Activated T-cell treated with anti-CD3 and anti-CD28 coated beads, Interleukin-2, amount 50 U/mL, for 4 hours (primary cell): Measurements from ENCODE around the gene TTC3. TPM values are rescaled to one million over a fixed set of nuclear protein-coding genes. Genes with fewer than 3 reads are reported as not detected.
A peak's percentile ranks its signal among the peaks of the same experiment; 100 is the strongest.
"Not testable (repeated sequence)": the region's sequence is repeated elsewhere in the genome, so short reads cannot be mapped to it uniquely, and the experiment has no call there.

Source experiments
- ATAC-seq, 2 donors: fragments of 200-7000 bp; cut with Tn5 transposase; one replicate each; pipeline ENCODE4 v1.10.0; 2021
- DNase-seq: peaks from one replicate; pipeline ENCODE4 v3.0.0-alpha.2; 2020
- H3K27me3 Mint-ChIP-seq: one replicate; pipeline ENCODE4 v1.8.0; 2021; ENCODE audit warnings: low read depth, mixed read lengths
- H3K36me3 Mint-ChIP-seq: one replicate; pipeline ENCODE4 v1.8.0; 2022; ENCODE audit warnings: mixed read lengths; ENCODE audit not compliant: insufficient read depth
- H3K4me1 Mint-ChIP-seq: one replicate; pipeline ENCODE4 v1.8.0; 2021; ENCODE audit warnings: low read depth, mixed read lengths
- H3K4me3 Mint-ChIP-seq: one replicate; pipeline ENCODE4 v1.8.0; 2021; ENCODE audit warnings: mild to moderate bottlenecking, moderate library complexity, mixed read lengths
- H3K9me3 Mint-ChIP-seq: one replicate; pipeline ENCODE4 v1.8.0; 2021; ENCODE audit warnings: mixed read lengths
- total RNA-seq, 3 donors: library from RNA; stranded (reverse); gene quantifications; one replicate each; pipeline ENCODE4 v1.2.1, GENCODE V29; 2021

TTC3 gene
- total RNA-seq, 3 donors from 2014 or later: 41.9 to 46.5 (median 44.6) TPM

DNA sequence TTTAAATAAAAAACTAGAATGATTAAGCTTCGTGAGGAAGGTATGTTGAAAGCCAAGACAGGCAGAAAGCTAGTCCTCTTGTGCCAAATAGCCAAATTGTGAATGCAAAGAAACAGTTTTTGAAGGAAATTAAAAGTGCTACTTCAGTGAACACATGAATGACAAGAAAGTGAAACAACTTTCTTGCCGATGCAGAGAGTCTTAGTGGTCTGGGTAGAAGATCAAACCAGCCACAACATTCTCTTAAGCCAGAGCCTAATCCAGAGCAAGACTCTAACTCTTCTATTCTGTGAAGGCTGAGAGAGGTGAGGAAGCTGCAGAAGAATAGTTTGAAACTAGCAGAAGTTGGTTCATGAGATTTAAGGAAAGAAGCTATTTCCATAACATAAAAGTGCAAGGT lies 63.2 kb downstream of the TTC3 start:
- no peak for DNase-seq
- H3K4me3 Mint-ChIP-seq: no peak overlapping the region

DNA sequence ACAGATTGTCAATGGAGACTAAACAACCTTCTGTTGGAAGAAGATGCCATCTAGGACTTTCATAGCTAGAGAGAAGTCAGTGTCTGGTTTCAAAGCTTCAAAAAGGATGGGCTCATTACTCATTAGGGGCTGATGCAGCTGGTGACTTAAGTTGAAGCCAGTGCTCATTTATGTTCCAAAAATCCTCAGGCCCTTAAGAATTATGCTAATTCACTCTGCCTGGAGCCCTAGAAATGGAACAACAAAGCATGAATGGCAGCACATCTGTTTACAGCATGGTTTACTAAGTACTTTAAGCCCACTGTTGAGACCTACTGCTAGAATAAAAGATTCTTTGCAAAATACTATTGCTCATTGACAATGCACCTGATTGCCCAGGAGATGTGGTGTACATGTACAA lies 63.7 kb downstream of the TTC3 start:
- peaks cover 44% of the 10 kb centered on the region for H3K36me3 Mint-ChIP-seq
- no peaks in the 10 kb centered on the region for H3K27me3 Mint-ChIP-seq
- H3K4me1 Mint-ChIP-seq: peaks cover 12% of the 10 kb centered on the region
- no peaks in the 10 kb centered on the region for H3K9me3 Mint-ChIP-seq
- H3K4me3 Mint-ChIP-seq: no peak overlapping the region
- ATAC-seq (no peak), DNase-seq (no peak)

More for the DNA sequence above, 63.2 kb downstream of the TTC3 start:
- no peaks in the 10 kb centered on the region for H3K27me3 Mint-ChIP-seq
- ATAC-seq: no peak
- no peaks in the 10 kb centered on the region for H3K9me3 Mint-ChIP-seq
- H3K4me1 Mint-ChIP-seq: peaks cover 12% of the 10 kb centered on the region
- peaks cover 47% of the 10 kb centered on the region for H3K36me3 Mint-ChIP-seq

DNA sequence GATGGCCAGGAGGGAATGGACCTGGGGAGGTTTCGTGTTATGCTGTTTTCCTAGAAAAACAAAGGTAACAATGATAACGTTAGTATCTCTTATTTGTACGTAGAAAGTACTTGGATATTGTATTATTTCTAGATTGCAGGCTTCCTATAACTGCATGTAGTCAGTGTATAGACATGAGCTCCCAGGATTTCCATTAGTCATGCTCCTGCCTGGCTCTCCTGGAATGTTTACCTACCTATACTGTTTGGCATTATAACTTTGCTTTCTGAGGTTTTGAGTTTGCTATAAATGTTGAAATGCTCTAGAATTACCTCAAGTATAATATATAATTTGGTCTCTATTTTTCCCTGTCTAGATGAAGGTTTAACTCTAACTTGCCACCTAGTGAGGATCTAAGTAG lies 66.1 kb downstream of the TTC3 start:
- no peaks in the 10 kb centered on the region for H3K9me3 Mint-ChIP-seq
- no peak overlapping the region for H3K4me3 Mint-ChIP-seq
- ATAC-seq (no peak), DNase-seq (no peak)
- H3K27me3 Mint-ChIP-seq: no peaks in the 10 kb centered on the region
- peaks cover 12% of the 10 kb centered on the region for H3K4me1 Mint-ChIP-seq
- H3K36me3 Mint-ChIP-seq: peaks cover 50% of the 10 kb centered on the region

DNA sequence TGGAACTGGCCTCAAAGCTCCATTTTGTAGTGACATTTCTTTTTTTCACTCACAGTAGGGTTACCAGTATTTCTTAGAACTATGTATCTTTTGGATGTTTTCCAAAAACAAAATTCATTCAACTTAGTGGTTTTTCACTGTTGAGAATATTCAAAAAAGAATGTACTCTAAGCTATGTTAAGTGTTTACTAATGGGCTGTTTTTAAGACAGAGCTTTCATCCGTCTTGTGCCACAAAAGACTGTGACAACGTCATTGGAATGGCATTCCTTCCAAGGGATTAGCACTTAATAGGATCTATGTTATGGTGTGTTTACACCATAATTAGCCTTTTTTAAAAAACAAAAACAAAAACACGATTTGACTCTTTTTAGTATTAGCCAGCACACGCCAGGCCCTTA lies 66.8 kb downstream of the TTC3 start:
- ATAC-seq: no peak
- Mint-ChIP-seq H3K4me1 (peaks cover 11% of the 10 kb centered on the region), H3K27me3 (no peaks in the 10 kb centered on the region), H3K4me3 (no peak overlapping the region), H3K36me3 (peaks cover 50% of the 10 kb centered on the region), H3K9me3 (no peaks in the 10 kb centered on the region)
- DNase-seq: no peak

DNA sequence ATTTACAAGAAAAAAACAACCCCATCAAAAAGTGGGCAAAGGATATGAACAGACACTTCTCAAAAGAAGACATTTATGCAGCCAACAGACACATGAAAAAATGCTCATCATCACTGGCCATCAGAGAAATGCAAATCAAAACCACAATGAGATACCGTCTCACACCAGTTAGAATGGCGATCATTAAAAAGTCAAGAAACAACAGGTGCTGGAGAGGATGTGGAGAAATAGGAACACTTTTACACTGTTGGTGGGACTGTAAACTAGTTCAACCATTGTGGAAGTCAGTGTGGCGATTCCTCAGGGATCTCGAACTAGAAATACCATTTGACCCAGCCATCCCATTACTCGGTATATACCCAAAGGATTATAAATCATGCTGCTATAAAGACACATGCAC lies 70.3 kb downstream of the TTC3 start:
- not testable (repeated sequence) for ATAC-seq, H3K9me3 Mint-ChIP-seq, DNase-seq, H3K4me3 Mint-ChIP-seq, H3K4me1 Mint-ChIP-seq, H3K27me3 Mint-ChIP-seq
- peaks cover 38% of the 10 kb centered on the region for H3K36me3 Mint-ChIP-seq

DNA sequence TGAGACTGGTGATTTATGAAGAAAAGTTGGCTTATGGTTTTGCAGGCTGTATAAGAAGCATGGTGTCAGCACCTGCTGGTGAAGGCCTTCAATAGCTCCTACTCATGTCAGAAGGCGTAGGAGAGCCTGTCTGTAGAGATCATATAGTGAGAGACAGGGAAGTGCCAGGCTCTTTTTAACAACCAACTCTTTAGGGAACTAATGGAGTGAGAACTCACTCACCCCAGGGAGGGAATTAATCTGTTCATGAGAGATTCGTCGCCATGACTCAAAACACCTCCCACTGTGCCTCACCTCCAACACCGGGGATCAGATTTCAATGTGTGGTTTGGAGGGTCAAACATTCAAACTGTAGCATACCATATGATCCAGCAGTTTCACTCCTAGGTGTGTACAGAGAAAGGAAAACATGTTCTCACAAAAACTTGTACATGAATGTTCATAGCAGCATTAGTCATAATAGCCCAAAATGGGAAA lies 72.6 kb downstream of the TTC3 start:
- DNase-seq: no peak
- Mint-ChIP-seq H3K4me1 (no peaks in the 10 kb centered on the region), H3K36me3 (peaks cover 48% of the 10 kb centered on the region), H3K9me3 (no peaks in the 10 kb centered on the region), H3K27me3 (no peaks in the 10 kb centered on the region), H3K4me3 (no peak overlapping the region)
- no peak for ATAC-seq

DNA sequence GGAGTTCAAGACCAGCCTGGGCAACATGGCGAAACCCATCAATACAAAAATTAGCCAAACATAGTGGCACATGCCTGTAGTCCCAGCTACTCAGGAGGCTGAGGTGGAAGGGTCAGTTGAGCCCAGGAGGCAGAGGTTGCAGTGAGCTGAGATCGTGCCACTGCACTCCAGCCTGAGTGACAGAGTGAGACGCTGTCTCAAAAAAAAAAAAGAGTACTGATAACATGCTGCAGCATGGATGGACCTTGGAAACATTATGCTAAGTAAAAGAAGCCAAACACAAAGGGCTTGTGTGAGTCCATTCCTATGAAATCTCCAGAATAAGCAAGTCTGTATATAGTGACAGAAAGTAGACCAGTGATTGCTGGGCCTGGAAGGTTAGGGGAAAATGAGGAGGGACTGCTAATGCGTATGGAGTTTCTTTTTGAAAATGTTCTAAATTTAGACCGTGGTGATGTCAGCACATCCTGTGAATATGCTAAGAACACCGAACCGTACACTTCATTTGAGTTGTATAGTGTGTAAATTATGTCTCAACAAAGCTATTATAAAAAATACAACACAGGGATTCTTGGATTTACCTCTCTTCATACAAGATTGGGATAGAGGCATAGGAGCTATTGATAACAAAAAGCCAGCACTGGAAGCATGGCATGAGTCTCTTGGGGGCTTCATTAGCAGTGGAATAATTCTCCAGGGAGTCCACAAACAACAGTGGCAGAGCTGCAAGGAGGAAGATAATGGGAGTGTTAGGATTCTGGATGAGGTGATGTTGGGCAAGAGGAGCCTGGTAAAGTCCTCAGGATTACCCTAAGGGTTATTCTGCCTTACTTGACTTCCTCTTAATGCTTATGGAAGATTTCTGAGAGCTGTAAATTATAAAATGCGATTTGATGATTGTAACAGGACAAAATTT lies 73.5 kb downstream of the TTC3 start:
- Mint-ChIP-seq H3K4me1 (no peaks in the 10 kb centered on the region), H3K4me3 (no peak overlapping the region), H3K9me3 (no peaks in the 10 kb centered on the region), H3K27me3 (no peaks in the 10 kb centered on the region), H3K36me3 (peaks cover 52% of the 10 kb centered on the region)
- ATAC-seq (no peak), DNase-seq (no peak)

DNA sequence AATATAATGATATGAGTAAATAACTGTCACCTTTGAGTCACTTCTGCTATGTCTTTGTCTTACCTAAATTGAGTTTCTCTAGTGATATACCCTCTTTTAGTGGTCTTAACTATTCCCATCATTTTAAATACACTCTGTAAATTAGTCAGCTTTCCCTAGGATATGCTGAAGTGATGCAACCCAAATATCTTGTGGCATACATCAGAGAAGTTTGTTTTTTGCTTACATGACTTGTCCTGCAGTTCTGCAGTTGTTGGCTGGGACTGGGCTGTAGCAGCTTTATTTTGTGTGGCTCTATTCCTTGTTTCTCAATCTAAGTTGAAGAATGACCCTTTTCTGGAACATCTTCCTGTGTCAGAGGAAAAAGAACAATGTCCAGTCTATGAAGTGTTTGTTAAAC lies 76.4 kb downstream of the TTC3 start:
- Mint-ChIP-seq H3K9me3 (no peaks in the 10 kb centered on the region), H3K4me1 (no peaks in the 10 kb centered on the region), H3K36me3 (peaks cover 38% of the 10 kb centered on the region), H3K4me3 (no peak overlapping the region), H3K27me3 (no peaks in the 10 kb centered on the region)
- DNase-seq (no peak), ATAC-seq (no peak)

DNA sequence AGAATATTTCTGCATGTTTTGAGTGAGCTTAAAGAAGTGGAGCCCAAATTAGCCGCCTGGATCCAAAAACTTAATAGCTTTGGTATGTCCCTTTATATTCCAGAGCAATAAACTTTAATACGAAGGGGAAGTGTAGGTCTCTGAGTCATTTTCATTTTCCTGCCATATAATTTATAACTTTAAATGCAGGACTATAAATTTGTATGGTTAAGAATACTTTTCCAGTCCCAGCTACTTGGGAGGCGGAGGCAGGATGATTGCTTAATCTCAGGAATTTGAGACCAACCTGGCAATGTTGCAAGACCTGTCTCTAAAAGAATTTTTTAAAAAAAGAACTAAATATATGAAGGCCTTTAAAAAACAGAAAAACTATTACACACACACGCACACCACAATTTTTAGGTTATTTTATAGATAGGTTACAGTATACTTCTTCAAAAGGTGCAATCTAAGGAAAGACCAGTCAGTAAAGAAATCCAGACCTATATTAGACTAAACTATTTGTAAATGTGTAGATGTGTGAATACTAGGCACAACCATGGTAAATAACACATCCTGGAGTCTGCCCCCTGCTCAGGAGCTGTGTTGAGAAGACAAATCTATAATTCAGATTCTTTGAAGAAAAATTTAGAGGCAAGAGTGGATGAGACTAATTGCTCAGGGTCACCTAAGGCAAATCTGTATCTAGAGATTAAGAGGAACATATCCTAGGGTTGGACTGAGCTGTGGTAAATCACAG lies 80.3 kb downstream of the TTC3 start:
- peaks cover 44% of the 10 kb centered on the region for H3K36me3 Mint-ChIP-seq

DNA sequence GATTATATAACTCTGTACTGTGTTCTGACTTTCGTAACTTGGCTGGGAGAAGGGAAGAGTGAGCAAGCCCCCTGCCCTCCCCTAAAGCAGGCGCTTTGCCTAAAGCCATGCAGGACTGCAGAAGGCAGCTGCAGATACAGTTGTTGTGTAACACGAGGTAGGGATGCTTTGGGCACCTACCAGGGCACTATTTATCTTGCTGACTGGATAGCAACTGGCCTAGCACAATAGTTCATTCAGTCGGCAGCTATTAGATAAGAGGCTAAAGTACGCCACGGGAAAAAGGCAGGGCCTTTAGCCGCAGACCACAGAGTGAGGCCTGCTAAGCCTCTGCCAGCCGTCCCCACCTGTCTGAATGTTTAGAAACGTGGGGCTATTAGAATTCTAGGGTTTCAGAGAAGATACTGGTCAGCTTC lies 80.9 kb downstream of the TTC3 start:
- Mint-ChIP-seq H3K27me3 (no peaks in the 10 kb centered on the region), H3K36me3 (peaks cover 47% of the 10 kb centered on the region), H3K4me3 (no peak overlapping the region), H3K9me3 (no peaks in the 10 kb centered on the region), H3K4me1 (peaks cover 3% of the 10 kb centered on the region)
- DNase-seq (no peak), ATAC-seq (no peak)

More for the DNA sequence above, 80.3 kb downstream of the TTC3 start:
- Mint-ChIP-seq H3K4me1 (no peaks in the 10 kb centered on the region), H3K27me3 (no peaks in the 10 kb centered on the region), H3K9me3 (no peaks in the 10 kb centered on the region), H3K4me3 (no peak overlapping the region)
- ATAC-seq (no peak), DNase-seq (no peak)

DNA sequence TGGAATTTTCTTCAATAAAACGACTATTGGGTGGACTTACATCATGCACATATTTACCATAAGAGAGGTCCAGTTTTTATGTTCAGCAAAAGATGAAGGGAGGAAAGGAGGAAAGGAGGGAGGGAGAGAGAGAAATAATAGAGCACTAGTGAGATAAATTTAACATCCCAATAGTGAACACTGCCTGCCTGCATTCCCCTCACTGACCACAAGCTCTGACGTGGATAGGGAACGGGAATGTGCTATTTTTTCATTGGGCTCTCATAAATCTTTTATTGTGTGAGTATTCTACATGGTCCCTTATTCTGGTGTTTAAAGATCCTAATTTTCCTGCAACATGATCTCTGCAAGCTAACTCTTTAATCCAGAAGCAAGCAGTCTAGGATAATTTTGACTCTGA lies 82.1 kb downstream of the TTC3 start:
- Mint-ChIP-seq H3K36me3 (peaks cover 47% of the 10 kb centered on the region), H3K4me1 (peaks cover 8% of the 10 kb centered on the region), H3K27me3 (no peaks in the 10 kb centered on the region), H3K9me3 (no peaks in the 10 kb centered on the region), H3K4me3 (no peak overlapping the region)
- DNase-seq (no peak), ATAC-seq (no peak)

DNA sequence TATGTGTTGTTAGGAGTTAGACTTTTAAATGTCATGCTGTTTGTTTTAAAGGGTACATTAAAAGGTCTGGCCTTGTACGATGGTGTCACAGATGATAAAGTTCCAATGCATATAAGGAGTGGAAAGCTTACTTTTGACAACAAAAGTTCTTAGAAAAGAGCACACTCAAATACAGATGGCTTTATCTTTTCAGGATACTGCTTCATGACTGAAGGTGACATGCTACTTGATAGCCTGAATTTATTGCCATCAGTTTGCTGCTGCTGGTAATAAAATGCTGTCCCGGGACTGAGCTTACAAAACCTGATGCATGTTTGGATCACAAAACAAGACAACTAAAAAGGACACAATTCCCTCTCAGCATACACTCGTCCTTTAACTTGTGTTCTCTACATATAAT lies 84.9 kb downstream of the TTC3 start:
- Mint-ChIP-seq H3K4me3 (no peak overlapping the region), H3K4me1 (peaks cover 8% of the 10 kb centered on the region), H3K27me3 (no peaks in the 10 kb centered on the region), H3K36me3 (peaks cover 44% of the 10 kb centered on the region), H3K9me3 (no peaks in the 10 kb centered on the region)
- DNase-seq (no peak), ATAC-seq (no peak)

DNA sequence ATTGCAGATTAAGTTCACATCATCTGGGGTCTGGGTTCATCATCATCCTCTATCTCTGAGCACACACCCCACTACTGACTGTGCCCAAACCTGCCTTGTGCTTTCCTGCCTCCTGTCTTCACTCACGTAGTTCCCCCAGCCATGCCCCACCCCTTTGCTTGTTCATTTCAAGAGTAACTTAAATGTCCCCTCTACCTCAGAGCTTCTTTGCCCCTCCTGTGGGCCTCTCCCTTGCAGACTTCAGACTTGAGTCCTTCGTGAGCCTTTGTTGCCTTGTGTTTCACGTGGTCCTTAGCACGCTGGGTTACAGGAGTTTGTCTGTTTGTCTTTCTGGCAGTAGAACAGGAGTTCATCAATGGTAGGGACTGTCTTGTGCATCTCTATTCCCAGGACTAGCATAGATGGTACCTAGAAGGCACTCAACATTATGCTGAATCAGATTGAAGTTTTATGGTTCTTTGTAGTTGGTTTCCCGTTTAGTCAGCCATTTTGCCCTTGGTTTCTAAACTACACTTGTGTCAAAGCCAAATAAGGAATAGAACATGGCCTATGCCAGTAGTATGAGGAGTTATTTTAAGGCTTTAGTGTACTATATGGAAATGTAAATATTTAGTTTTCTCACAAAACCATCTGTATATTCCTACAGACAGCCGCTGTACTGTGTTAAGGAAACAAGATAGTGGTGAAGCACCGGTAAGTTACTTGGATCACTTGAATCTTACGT lies 86.2 kb downstream of the TTC3 start:
- DNase-seq (no peak), ATAC-seq (peak; percentile 63)
- H3K4me1 Mint-ChIP-seq: peaks cover 8% of the 10 kb centered on the region
- H3K36me3 Mint-ChIP-seq: peaks cover 51% of the 10 kb centered on the region
- H3K4me3 Mint-ChIP-seq: no peak overlapping the region
- no peaks in the 10 kb centered on the region for H3K27me3 Mint-ChIP-seq
- no peaks in the 10 kb centered on the region for H3K9me3 Mint-ChIP-seq

DNA sequence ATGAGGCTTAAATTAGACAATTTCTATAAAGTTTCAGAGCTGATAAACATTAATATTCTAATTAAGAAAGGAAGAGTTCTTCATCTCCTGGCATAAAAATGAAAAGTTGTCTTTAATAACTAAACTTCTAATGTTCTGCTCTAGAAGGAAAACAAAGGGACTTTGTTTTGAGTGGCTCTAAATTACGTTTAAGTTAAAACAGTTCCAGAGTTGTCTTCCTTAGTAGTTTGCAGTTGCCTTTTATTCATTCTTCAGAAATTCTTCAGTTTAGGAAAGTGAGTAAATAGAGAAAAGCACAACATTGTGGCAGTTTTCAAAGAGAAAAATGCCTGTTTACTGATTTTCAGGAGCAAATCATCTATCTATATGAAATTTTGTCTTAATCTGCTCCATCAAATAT lies 86.9 kb downstream of the TTC3 start:
- Mint-ChIP-seq H3K4me3 (no peak overlapping the region), H3K36me3 (peaks cover 50% of the 10 kb centered on the region), H3K4me1 (peaks cover 8% of the 10 kb centered on the region), H3K27me3 (no peaks in the 10 kb centered on the region), H3K9me3 (no peaks in the 10 kb centered on the region)
- ATAC-seq (no peak), DNase-seq (no peak)
